AG08396 (cell line): ENCODE results near the gene SIRPB2.
A peak's percentile ranks its signal among the peaks of the same experiment; 100 is the strongest.

Experiments
- DNase-seq: peaks from one replicate; pipeline ENCODE4 v3.0.0; 2012; ENCODE audit warnings: low spot score, mixed read lengths

The SIRPB2 gene

DNA sequence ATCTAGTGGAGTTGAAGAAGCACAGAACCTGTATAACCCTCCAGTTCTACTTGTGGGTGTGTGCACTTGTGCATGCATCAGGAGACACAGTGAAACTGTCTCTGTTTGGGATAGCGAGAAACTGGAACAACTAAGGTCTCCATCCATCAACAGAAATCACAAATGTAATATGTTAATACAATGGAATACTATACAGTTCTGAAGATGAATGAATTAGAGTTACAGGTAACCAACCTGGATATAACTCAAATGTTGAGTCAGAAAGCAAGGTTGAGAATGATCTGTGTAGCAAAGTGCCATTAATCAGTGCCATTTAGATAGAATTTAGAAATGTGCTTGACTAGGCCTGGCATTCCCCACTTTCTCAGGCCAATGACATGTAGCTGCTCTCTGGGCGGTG lies 20.0 kb downstream of the SIRPB2 start:
- no peak for DNase-seq

DNA sequence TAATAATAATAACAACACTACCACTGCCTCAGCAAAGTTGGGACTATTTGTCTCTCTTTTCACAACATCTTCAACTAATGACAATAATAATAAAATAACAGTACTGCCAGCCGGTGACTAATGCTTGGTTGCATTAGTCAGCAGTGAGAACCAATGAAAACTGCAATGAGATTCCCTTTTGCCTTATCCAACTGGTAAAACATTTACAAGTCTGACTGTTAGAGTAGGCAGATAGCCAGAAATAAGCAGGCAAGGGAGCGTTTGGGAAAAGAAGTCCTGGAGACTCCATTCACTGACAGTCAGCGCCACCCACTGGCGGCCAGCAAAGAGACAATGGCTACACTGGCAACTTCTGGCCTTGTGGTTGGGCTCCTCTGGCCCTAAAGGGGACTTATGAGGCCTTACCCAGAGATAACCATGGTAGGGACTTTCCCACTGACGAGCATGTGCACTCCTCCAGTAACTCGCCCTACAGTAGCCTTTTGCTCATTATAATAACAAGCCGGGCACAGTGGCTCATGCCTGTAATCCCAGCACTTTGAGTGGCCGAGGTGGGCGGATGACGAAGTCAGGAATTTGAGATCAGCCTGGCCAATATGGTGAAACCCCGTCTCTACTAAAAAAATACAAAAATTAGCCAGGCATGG lies 21.2 kb downstream of the SIRPB2 start:
- DNase-seq = peak; percentile 85

- DNase-seq = no peak
Measured at GRCh38 chr20:1469306-1469905, 21.8 kb downstream of the SIRPB2 start.

- DNase-seq = no peak
Measured at GRCh38 chr20:1468117-1468624, 23.0 kb downstream of the SIRPB2 start.

DNA sequence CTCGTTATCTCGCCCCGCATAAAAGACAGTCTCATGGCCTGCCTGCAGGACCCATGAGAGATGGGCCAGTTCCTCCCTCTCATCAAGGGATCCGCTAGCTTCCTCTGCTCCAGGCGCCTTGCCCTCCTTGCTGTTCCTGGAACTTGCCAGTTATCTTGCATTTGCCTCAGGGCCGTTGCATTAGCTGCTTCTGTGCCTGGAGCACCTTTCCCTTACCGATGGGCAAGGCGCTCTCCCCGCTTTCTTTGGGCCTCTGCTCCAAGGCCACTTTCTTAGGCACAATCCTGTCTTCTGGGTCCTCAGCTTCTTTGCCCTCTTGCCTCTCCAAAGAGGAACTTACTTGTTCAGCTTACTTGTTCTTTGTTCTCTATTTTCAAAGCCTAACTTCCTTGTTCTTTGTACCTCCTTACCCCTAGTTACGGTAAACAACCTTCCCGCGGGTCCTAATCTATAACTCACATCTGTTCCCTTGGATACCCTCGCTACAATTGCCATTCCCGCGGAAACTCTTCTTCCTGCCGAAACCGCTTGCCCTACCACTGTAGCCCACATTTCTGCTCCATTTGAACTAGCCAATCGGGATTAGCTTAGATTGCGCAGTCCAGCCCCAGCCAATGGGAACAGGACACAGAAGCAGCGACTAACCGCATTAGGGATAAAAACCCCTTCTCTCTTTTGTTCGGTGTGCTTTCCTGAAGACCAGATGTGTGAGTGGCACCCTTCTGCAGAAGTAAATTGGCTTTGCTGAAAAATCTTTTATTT lies 23.7 kb downstream of the SIRPB2 start:
- no peak for DNase-seq

DNA sequence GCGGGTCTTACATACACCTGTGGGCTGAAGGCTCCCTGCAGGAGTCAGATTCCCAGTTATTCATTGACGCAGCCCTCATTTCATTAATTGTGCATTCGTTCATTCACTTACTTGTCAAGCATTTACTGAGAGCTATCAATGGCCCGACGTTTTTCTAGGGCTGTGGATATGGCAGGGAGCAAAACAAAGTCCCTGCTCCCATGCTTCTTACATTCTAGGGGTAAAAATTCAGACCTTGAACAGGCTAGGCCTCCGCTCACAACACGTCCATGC lies 24.2 kb downstream of the SIRPB2 start:
- no peak for DNase-seq

- DNase-seq = peak; percentile 97
Measured at GRCh38 chr20:1466211-1467081, 24.8 kb downstream of the SIRPB2 start, which contains the start of gene NSFL1C. NSFL1C (minus strand) TSS chr20:1466849; CDS start chr20:1466824, 25 bp downstream.

GRCh38 chr20:1465470-1466210 lies 25.6 kb downstream of the SIRPB2 start:
- DNase-seq = no peak

GRCh38 chr20:1463971-1464570 lies 27.1 kb downstream of the SIRPB2 start:
- no peak for DNase-seq

DNA sequence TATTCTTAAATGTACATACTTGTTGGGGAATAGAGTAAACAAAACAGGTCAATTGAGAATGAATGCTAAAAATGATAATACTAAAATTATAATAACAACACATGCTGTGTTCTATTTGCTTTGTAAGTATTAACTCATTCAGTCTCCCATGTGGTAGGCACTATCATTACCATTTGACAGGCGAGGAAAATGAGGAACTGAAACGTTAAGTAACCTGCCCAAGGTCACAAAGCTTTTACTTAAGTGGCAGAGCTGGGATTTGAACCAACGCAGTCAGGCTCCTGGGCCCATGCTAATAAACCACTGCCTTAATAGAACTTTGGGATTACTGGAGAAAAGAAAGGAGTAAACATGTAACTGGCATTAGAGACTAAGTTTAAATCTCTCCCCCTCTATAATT lies 28.4 kb downstream of the SIRPB2 start:
- no peak for DNase-seq

- DNase-seq = peak; percentile 12
Measured at GRCh38 chr20:1462001-1462400, 29.2 kb downstream of the SIRPB2 start.

DNA sequence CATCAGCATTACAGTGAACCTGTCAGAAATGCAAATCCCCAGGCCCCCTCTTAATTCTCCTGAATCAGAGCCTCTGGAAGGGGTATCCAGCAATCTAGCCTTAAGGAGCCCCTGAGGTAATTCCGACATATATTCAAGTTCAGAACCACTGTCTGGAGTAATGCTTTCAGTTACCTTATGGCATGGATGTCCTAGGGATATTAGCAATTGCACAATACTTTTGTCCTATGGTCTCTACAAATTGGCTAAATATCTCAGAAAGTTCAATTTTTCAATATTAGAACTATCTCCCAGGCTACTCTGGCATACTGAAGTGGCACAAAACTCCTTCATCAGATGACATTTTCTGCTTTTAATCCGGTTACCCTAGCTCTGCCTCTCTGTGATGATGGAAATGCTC lies 30.9 kb downstream of the SIRPB2 start:
- DNase-seq = no peak

GRCh38 chr20:1457992-1458391 lies 33.2 kb downstream of the SIRPB2 start:
- DNase-seq = no peak

GRCh38 chr20:1456300-1456699 lies 34.9 kb downstream of the SIRPB2 start:
- DNase-seq = no peak

GRCh38 chr20:1450926-1451491 lies 40.2 kb downstream of the SIRPB2 start:
- no peak for DNase-seq

- DNase-seq = no peak
Measured at GRCh38 chr20:1449370-1449769, 41.9 kb downstream of the SIRPB2 start.

GRCh38 chr20:1448081-1448620 lies 43.1 kb downstream of the SIRPB2 start:
- no peak for DNase-seq

DNA sequence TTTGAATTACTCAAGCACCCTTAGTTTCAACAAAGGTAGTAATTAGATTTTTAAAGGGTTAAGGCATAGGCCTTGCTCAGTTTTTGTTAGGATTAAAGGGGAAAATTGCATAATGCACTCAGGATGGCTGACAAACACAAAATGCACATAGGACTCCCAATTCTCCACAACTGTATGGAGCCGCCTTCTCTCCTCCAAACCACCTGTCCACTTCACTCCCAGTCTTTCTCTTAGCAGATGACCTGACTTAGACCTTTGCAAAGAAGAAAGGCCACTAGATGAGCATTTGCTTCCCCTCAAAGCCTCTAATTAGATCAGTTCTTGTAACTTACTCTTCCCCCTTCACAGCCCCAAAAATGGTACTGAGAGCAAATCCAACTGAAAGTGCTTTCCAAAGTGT lies 44.7 kb downstream of the SIRPB2 start:
- DNase-seq = no peak

DNA sequence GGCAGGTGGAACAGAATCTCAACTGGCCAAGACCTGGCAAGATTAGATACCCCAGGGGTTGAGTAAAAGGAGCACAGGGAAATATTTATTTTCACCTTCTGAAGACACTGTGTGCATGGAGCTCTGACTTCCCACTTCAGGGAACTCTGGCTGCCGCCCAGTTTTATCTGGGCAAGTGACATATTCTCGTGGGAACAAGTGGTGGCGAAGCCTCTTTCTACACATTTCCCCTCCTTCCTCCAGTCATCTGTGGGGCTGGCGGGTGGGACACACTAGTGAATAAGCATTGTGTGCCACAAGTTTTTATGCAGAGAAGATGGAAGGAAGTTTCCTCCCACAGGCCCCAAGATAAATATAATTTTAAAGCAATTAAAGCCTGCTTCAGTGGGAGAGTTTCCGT lies 48.1 kb downstream of the SIRPB2 start:
- no peak for DNase-seq

DNA sequence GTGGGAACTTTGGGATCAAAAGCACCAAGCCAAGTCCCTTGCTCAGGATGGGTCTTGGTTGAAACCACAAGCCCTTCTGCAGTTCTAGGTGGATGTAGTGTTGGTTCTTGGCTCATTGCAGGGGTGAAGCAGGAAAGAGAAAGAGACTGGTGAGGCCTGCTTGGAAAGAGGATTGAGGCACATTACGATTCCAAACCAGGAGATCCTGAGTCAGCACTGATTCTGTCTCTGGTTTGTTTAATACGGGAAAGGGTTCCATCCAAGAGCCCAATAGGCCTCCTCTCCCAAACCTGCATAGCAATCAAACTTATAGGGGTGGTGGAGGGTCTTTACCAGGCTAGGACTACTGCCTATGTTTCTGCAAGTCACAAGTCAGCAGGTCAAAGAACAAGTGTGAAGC lies 48.9 kb downstream of the SIRPB2 start:
- DNase-seq = no peak

DNA sequence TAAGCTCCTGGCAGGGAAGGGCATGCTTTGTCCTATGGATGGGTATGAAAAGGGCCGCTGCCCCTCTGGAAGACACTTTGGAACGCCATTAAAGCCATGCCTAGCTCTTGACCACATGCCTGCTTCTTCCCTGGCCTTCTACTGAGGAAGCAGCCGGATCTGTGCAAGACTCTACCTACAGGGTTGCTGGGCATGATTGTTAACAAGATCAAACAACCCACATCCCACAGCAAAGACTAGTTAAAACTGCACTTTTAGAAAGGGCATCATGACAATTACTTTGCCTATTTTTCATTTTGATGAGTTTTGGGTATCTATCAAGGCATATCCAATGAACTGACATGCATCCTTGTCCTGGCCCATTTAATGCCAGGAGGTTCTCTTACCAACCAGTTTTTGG lies 50.1 kb downstream of the SIRPB2 start:
- no peak for DNase-seq
